ENCODE results near the gene CCNG1.
"Not testable (repeated sequence)": the region's sequence is repeated elsewhere in the genome, so short reads cannot be mapped to it uniquely, and the experiment has no call there.

Gene CCNG1

DNA sequence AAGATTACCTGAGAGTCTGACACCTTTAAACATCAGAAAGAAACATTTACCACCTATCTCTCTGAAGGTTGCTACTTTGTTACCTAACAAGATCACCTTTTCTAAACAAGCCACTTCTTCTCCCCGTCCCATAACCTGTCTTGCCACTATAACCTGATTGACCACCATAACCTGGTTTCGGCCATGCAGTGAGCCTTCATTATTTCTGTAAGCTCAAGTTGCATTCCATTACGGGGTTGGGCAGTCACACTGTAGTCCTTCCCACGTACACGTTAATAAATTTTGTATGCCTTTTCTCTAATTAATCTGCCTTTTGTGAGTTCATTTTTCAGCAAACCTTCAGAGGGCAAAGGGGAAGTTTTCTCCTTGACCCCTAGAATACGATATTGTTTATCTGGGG, 28.0 kb upstream of the CCNG1 start:
- Histone ChIP-seq H3K36me3 (ENCODE audit: control insufficient read depth in 1 of 2, insufficient read depth in 2 of 2, low read length in 2 of 2) (no peaks in the 10 kb centered on the region), H3K27ac (ENCODE audit: low read length) (no peak overlapping the region), H3K9me3 (ENCODE audit: control insufficient read depth in 1 of 2, low read length in 2 of 2) (no peaks in the 10 kb centered on the region), H3K27me3 (ENCODE audit: low read depth, low read length) (no peaks in the 10 kb centered on the region), H3K4me3 (ENCODE audit: low read depth in 1 of 2, low read length in 2 of 2) (no peak overlapping the region), H3K4me1 (ENCODE audit: control insufficient read depth in 1 of 2, insufficient read depth in 2 of 2, low read length in 2 of 2) (no peaks in the 10 kb centered on the region)

GRCh38 chr5:163410505-163410904, 26.9 kb upstream of the CCNG1 start:
- no peak overlapping the region for H3K27ac ChIP-seq (ENCODE audit: low read length)

GRCh38 chr5:163415673-163416072, 21.7 kb upstream of the CCNG1 start:
- H3K36me3 ChIP-seq (ENCODE audit: control insufficient read depth in 1 of 2, insufficient read depth in 2 of 2, low read length in 2 of 2); H3K4me3 ChIP-seq (ENCODE audit: low read depth in 1 of 2, low read length in 2 of 2); H3K9me3 ChIP-seq (ENCODE audit: control insufficient read depth in 1 of 2, low read length in 2 of 2); H3K27ac ChIP-seq (ENCODE audit: low read length); H3K4me1 ChIP-seq (ENCODE audit: control insufficient read depth in 1 of 2, insufficient read depth in 2 of 2, low read length in 2 of 2); H3K27me3 ChIP-seq (ENCODE audit: low read depth, low read length): not testable (repeated sequence)

More at GRCh38 chr5:163410505-163410904, 26.9 kb upstream of the CCNG1 start:
- Histone ChIP-seq H3K36me3 (ENCODE audit: control insufficient read depth in 1 of 2, insufficient read depth in 2 of 2, low read length in 2 of 2) (no peaks in the 10 kb centered on the region), H3K27me3 (ENCODE audit: low read depth, low read length) (no peaks in the 10 kb centered on the region), H3K9me3 (ENCODE audit: control insufficient read depth in 1 of 2, low read length in 2 of 2) (no peaks in the 10 kb centered on the region), H3K4me1 (ENCODE audit: control insufficient read depth in 1 of 2, insufficient read depth in 2 of 2, low read length in 2 of 2) (no peaks in the 10 kb centered on the region), H3K4me3 (ENCODE audit: low read depth in 1 of 2, low read length in 2 of 2) (no peak overlapping the region)

- Histone ChIP-seq H3K4me1 (ENCODE audit: control insufficient read depth in 1 of 2, insufficient read depth in 2 of 2, low read length in 2 of 2) (no peaks in the 10 kb centered on the region), H3K27me3 (ENCODE audit: low read depth, low read length) (no peaks in the 10 kb centered on the region), H3K36me3 (ENCODE audit: control insufficient read depth in 1 of 2, insufficient read depth in 2 of 2, low read length in 2 of 2) (no peaks in the 10 kb centered on the region), H3K4me3 (ENCODE audit: low read depth in 1 of 2, low read length in 2 of 2) (no peak overlapping the region), H3K9me3 (ENCODE audit: control insufficient read depth in 1 of 2, low read length in 2 of 2) (no peaks in the 10 kb centered on the region), H3K27ac (ENCODE audit: low read length) (no peak overlapping the region)
These were observed 12.6 kb upstream of the CCNG1 start for GRCh38 chr5:163424836-163425235.

GRCh38 chr5:163426128-163426527, 11.3 kb upstream of the CCNG1 start:
- H3K27ac ChIP-seq (ENCODE audit: low read length); H3K9me3 ChIP-seq (ENCODE audit: control insufficient read depth in 1 of 2, low read length in 2 of 2); H3K4me1 ChIP-seq (ENCODE audit: control insufficient read depth in 1 of 2, insufficient read depth in 2 of 2, low read length in 2 of 2); H3K36me3 ChIP-seq (ENCODE audit: control insufficient read depth in 1 of 2, insufficient read depth in 2 of 2, low read length in 2 of 2); H3K4me3 ChIP-seq (ENCODE audit: low read depth in 1 of 2, low read length in 2 of 2); H3K27me3 ChIP-seq (ENCODE audit: low read depth, low read length): not testable (repeated sequence)

- Histone ChIP-seq H3K4me1 (ENCODE audit: control insufficient read depth in 1 of 2, insufficient read depth in 2 of 2, low read length in 2 of 2) (peaks cover 0 to 6% of the 10 kb centered on the region in 2 donors), H3K27ac (ENCODE audit: low read length) (no peak overlapping the region), H3K4me3 (ENCODE audit: low read depth in 1 of 2, low read length in 2 of 2) (no peak overlapping the region), H3K9me3 (ENCODE audit: control insufficient read depth in 1 of 2, low read length in 2 of 2) (no peaks in the 10 kb centered on the region), H3K36me3 (ENCODE audit: control insufficient read depth in 1 of 2, insufficient read depth in 2 of 2, low read length in 2 of 2) (no peaks in the 10 kb centered on the region), H3K27me3 (ENCODE audit: low read depth, low read length) (no peaks in the 10 kb centered on the region)
These were observed 4.9 kb upstream of the CCNG1 start for GRCh38 chr5:163432544-163432943.

DNA sequence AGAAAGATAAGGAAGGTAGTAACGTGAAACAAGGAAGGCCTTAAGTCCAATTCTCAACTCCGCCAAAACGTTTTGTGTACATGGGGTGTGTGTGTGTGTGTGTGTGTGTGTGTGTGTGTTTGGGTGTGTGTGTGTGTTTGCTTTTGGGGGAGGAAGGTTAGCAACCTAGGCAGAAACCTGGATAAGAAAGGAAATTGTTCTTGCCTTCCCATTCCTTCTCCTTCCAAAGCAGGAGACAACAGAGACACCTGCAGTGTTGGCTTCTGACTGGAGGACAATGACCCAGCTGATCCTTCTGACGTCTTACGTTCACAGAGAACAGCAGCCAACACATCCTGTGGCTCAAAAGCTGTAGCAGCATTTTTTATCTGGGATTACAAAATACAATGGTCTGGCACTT, 4.1 kb upstream of the CCNG1 start:
- H3K9me3 ChIP-seq (ENCODE audit: control insufficient read depth in 1 of 2, low read length in 2 of 2) = no peaks in the 10 kb centered on the region
- peaks cover 4 to 6% of the 10 kb centered on the region in 2 donors for H3K4me1 ChIP-seq (ENCODE audit: control insufficient read depth in 1 of 2, insufficient read depth in 2 of 2, low read length in 2 of 2)
- no peaks in the 10 kb centered on the region for H3K27me3 ChIP-seq (ENCODE audit: low read depth, low read length)
- H3K27ac ChIP-seq (ENCODE audit: low read length) = no peak overlapping the region
- H3K36me3 ChIP-seq (ENCODE audit: control insufficient read depth in 1 of 2, insufficient read depth in 2 of 2, low read length in 2 of 2) = no peaks in the 10 kb centered on the region
- H3K4me3 ChIP-seq (ENCODE audit: low read depth in 1 of 2, low read length in 2 of 2) = no peak overlapping the region

- Histone ChIP-seq H3K27me3 (ENCODE audit: low read depth, low read length) (no peaks in the 10 kb centered on the region), H3K4me1 (ENCODE audit: control insufficient read depth in 1 of 2, insufficient read depth in 2 of 2, low read length in 2 of 2) (peaks cover 10 to 15% of the 10 kb centered on the region in 2 donors), H3K27ac (ENCODE audit: low read length) (no peak overlapping the region), H3K9me3 (ENCODE audit: control insufficient read depth in 1 of 2, low read length in 2 of 2) (no peaks in the 10 kb centered on the region), H3K4me3 (ENCODE audit: low read depth in 1 of 2, low read length in 2 of 2) (no peak overlapping the region), H3K36me3 (ENCODE audit: control insufficient read depth in 1 of 2, insufficient read depth in 2 of 2, low read length in 2 of 2) (no peaks in the 10 kb centered on the region)
These were observed 3.0 kb upstream of the CCNG1 start for GRCh38 chr5:163434401-163434866.

DNA sequence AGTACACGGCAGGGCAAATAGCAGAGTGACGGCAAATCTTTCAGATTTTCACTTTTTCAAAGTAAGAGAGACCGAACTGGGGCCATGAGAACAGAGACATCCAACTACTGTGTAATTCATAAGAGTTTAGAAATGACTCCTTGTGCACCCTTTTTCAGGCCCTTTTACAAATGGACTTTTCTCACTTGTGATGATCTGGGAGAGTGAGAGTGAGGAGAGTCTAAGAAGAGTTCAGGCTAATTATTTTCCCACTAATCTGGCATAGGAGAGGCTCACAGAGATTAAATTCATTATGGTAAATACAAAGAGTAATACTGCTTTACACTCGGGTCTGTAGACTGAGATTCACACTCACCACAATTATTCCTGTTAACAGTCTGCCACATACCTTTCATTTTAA, 880 bp upstream of the CCNG1 start:
- Histone ChIP-seq H3K4me1 (ENCODE audit: control insufficient read depth in 1 of 2, insufficient read depth in 2 of 2, low read length in 2 of 2) (peaks cover 11 to 22% of the 10 kb centered on the region in 2 donors), H3K36me3 (ENCODE audit: control insufficient read depth in 1 of 2, insufficient read depth in 2 of 2, low read length in 2 of 2) (peaks cover 5 to 7% of the 10 kb centered on the region in 2 donors), H3K9me3 (ENCODE audit: control insufficient read depth in 1 of 2, low read length in 2 of 2) (no peaks in the 10 kb centered on the region), H3K27me3 (ENCODE audit: low read depth, low read length) (no peaks in the 10 kb centered on the region), H3K27ac (ENCODE audit: low read length) (peak overlapping the region; percentile 94), H3K4me3 (ENCODE audit: low read depth in 1 of 2, low read length in 2 of 2) (peak overlapping the region; percentile 93 to 95)

GRCh38 chr5:163437011-163437308, 435 bp upstream of the CCNG1 start:
- peak overlapping the region; percentile 93 to 95 for H3K4me3 ChIP-seq (ENCODE audit: low read depth in 1 of 2, low read length in 2 of 2)
- H3K27ac ChIP-seq (ENCODE audit: low read length) = peak overlapping the region; percentile 94
- peaks cover 5 to 11% of the 10 kb centered on the region in 2 donors for H3K36me3 ChIP-seq (ENCODE audit: control insufficient read depth in 1 of 2, insufficient read depth in 2 of 2, low read length in 2 of 2)
- no peaks in the 10 kb centered on the region for H3K9me3 ChIP-seq (ENCODE audit: control insufficient read depth in 1 of 2, low read length in 2 of 2)
- H3K4me1 ChIP-seq (ENCODE audit: control insufficient read depth in 1 of 2, insufficient read depth in 2 of 2, low read length in 2 of 2) = peaks cover 11 to 22% of the 10 kb centered on the region in 2 donors
- no peaks in the 10 kb centered on the region for H3K27me3 ChIP-seq (ENCODE audit: low read depth, low read length)

DNA sequence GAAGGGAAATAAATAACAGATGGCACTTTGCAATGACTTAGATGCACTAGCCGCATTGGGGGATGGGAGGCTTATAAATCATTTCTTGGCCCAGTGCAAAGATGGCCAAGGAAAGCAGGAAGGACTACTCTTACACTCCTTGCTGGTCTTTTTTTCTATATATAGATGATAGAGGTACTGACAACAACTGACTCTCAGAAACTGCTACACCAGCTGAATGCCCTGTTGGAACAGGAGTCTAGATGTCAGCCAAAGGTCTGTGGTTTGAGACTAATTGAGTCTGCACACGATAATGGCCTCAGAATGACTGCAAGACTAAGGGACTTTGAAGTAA, 1.7 kb downstream of the CCNG1 start:
- H3K4me3 ChIP-seq (ENCODE audit: low read depth in 1 of 2, low read length in 2 of 2) = peak overlapping the region; percentile 93 to 95
- no peaks in the 10 kb centered on the region for H3K27me3 ChIP-seq (ENCODE audit: low read depth, low read length)
- H3K36me3 ChIP-seq (ENCODE audit: control insufficient read depth in 1 of 2, insufficient read depth in 2 of 2, low read length in 2 of 2) = peaks cover 18 to 29% of the 10 kb centered on the region in 2 donors
- peaks cover 11 to 22% of the 10 kb centered on the region in 2 donors for H3K4me1 ChIP-seq (ENCODE audit: control insufficient read depth in 1 of 2, insufficient read depth in 2 of 2, low read length in 2 of 2)
- H3K27ac ChIP-seq (ENCODE audit: low read length) = no peak overlapping the region
- H3K9me3 ChIP-seq (ENCODE audit: control insufficient read depth in 1 of 2, low read length in 2 of 2) = no peaks in the 10 kb centered on the region

GRCh38 chr5:163440954-163441353, 3.6 kb downstream of the CCNG1 start:
- peaks cover 11 to 22% of the 10 kb centered on the region in 2 donors for H3K4me1 ChIP-seq (ENCODE audit: control insufficient read depth in 1 of 2, insufficient read depth in 2 of 2, low read length in 2 of 2)
- H3K36me3 ChIP-seq (ENCODE audit: control insufficient read depth in 1 of 2, insufficient read depth in 2 of 2, low read length in 2 of 2) = peaks cover 31 to 38% of the 10 kb centered on the region in 2 donors
- H3K27me3 ChIP-seq (ENCODE audit: low read depth, low read length) = no peaks in the 10 kb centered on the region
- H3K9me3 ChIP-seq (ENCODE audit: control insufficient read depth in 1 of 2, low read length in 2 of 2) = no peaks in the 10 kb centered on the region
- no peak overlapping the region for H3K4me3 ChIP-seq (ENCODE audit: low read depth in 1 of 2, low read length in 2 of 2)
- H3K27ac ChIP-seq (ENCODE audit: low read length) = no peak overlapping the region

Data from muscle layer of duodenum (tissue), 2 donors.